ENCODE results near the gene NPR2. TPM values are rescaled to one million over a fixed set of nuclear protein-coding genes. Genes with fewer than 3 reads are reported as not detected.

NPR2 gene
- total RNA-seq, 2 experiments from 2014 or later = 4.7 to 9.8 TPM

DNA sequence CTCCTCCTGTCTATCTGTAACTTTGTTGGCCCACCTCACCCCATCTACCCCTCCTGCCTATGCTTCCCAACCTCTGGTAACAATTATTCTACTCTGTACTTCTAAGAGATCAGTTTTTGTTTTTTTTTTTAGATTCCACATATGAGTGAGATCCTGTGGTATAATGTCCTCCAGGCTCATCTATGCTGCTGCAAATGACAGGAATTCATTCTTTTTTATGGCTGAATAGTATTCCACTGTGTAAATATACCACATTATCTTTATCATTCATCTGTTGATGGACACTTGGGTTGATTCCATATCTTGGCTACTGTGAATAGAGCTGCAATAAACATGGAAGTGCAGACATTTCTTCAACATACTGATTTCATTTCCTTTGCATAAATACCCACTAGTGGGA, 8.0 kb upstream of the NPR2 start:
- Histone ChIP-seq H2AFZ (ENCODE audit: low read length) (no peak overlapping the region), H3K27ac (ENCODE audit: low read depth, low read length, poor library complexity, severe bottlenecking) (no peak overlapping the region), H3K4me3 (ENCODE audit: low read depth, low read length, poor library complexity, severe bottlenecking) (no peak overlapping the region), H4K20me1 (ENCODE audit: insufficient read depth, low read length) (no peaks in the 10 kb centered on the region), H3K9me2 (ENCODE audit: insufficient read depth, low read length) (no peaks in the 10 kb centered on the region), H3K9me3 (ENCODE audit: low read length) (no peaks in the 10 kb centered on the region), H3K79me2 (ENCODE audit: insufficient read depth, low read depth, low read length) (no peaks in the 10 kb centered on the region), H3K36me3 (ENCODE audit: insufficient read depth, low read length) (peaks cover 15% of the 10 kb centered on the region), H3K4me1 (ENCODE audit: insufficient read depth, low read length, poor library complexity, severe bottlenecking) (peaks cover 19% of the 10 kb centered on the region), H3K4me2 (ENCODE audit: low read length) (no peak overlapping the region)
- CTCF ChIA-PET (ENCODE audit: unreplicated experiment) = no interaction called here
- DNase-seq (ENCODE audit: low spot score) = no peak
- POLR2A ChIA-PET = interaction anchor here (1.6 kb wide), 1 partner anchor 11 kb away, joined by 3 read pairs; no protein-coding TSS in a partner anchor
- no TSS peak for BruUV-seq (replicated peaks)
- TF ChIP-seq EZH2phosphoT487 (IDR thresholded peaks at IDR 0.05; ENCODE audit: borderline replicate concordance, low read depth, low read length) = no peak
- TF ChIP-seq, protein P1, sequence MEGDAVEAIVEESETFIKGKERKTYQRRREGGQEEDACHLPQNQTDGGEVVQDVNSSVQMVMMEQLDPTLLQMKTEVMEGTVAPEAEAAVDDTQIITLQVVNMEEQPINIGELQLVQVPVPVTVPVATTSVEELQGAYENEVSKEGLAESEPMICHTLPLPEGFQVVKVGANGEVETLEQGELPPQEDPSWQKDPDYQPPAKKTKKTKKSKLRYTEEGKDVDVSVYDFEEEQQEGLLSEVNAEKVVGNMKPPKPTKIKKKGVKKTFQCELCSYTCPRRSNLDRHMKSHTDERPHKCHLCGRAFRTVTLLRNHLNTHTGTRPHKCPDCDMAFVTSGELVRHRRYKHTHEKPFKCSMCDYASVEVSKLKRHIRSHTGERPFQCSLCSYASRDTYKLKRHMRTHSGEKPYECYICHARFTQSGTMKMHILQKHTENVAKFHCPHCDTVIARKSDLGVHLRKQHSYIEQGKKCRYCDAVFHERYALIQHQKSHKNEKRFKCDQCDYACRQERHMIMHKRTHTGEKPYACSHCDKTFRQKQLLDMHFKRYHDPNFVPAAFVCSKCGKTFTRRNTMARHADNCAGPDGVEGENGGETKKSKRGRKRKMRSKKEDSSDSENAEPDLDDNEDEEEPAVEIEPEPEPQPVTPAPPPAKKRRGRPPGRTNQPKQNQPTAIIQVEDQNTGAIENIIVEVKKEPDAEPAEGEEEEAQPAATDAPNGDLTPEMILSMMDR (conservative IDR thresholded peaks at IDR 0.05; ENCODE audit: low read length) = no peak
- intact Hi-C loops (cut with micrococcal nuclease; ENCODE audit: unreplicated experiment) = no loop called here

DNA sequence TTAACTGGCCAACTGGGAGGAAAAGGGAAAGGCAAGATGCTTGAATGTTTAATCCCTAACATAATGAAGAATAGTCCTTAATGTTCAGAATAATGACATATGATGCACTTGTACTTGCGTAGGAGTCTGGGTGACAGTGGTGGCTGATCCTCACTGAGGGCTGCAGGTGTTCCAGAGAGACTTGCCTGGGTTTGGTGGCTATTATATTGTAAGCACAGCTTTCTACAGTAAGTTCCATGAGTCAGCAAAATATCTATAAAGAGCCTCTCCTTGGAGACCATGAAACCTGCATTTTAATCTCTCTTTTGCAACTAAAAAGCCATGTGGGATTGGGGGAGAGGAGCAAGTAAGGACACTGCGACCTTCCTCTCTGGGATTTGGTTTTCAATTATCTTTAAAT, 1.9 kb upstream of the NPR2 start:
- Histone ChIP-seq H3K4me3 (ENCODE audit: low read depth, low read length, poor library complexity, severe bottlenecking) (no peak overlapping the region), H3K4me1 (ENCODE audit: insufficient read depth, low read length, poor library complexity, severe bottlenecking) (peaks cover 19% of the 10 kb centered on the region), H3K9me2 (ENCODE audit: insufficient read depth, low read length) (no peaks in the 10 kb centered on the region), H4K20me1 (ENCODE audit: insufficient read depth, low read length) (no peaks in the 10 kb centered on the region), H3K9me3 (ENCODE audit: low read length) (no peaks in the 10 kb centered on the region), H2AFZ (ENCODE audit: low read length) (no peak overlapping the region), H3K79me2 (ENCODE audit: insufficient read depth, low read depth, low read length) (no peaks in the 10 kb centered on the region), H3K4me2 (ENCODE audit: low read length) (no peak overlapping the region), H3K27ac (ENCODE audit: low read depth, low read length, poor library complexity, severe bottlenecking) (no peak overlapping the region), H3K36me3 (ENCODE audit: insufficient read depth, low read length) (peaks cover 3% of the 10 kb centered on the region; the same call in 1 of the 2 replicates)
- TF ChIP-seq, protein P1 (conservative IDR thresholded peaks at IDR 0.05; ENCODE audit: low read length) = no peak
- TF ChIP-seq EZH2phosphoT487 (IDR thresholded peaks at IDR 0.05; ENCODE audit: borderline replicate concordance, low read depth, low read length) = no peak
- ChIA-PET POLR2A (interaction anchor here (0.5 to 1.5 kb wide), 3 partner anchors 37 to 149 kb away, joined by 3 to 6 read pairs (median 5); partner anchors contain the start of genes GBA2 and RGP1), CTCF (ENCODE audit: unreplicated experiment) (interaction anchor here (0.8 to 1.4 kb wide), 4 partner anchors 14 to 93 kb away, joined by 3 to 5 read pairs (median 4); partner anchors contain the start of gene HINT2)
- DNase-seq (ENCODE audit: low spot score) = no peak
- no TSS peak for BruUV-seq (replicated peaks)
- intact Hi-C loops (cut with micrococcal nuclease; ENCODE audit: unreplicated experiment) = no loop called here

DNA sequence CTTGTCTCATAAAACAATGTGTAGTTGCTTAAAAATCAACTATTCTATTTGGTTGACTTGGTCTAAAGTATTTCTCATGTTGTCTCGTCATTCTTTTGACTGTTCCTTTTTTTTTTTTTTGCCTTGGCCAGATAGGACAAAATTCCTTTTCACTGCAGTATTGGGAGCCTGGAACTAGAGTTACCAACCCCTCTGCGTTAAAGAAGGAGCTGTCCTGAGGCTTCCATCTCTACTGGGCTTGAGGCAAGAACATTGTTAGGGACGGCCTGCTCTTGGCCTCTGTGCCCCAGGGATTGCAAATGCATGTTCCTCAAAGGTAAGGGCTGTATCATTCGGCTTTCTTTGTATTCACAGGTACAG, 1.4 kb upstream of the NPR2 start:
- TF ChIP-seq, protein P1 (conservative IDR thresholded peaks at IDR 0.05; ENCODE audit: low read length) = no peak
- no peak for TF ChIP-seq EZH2phosphoT487 (IDR thresholded peaks at IDR 0.05; ENCODE audit: borderline replicate concordance, low read depth, low read length)
- Histone ChIP-seq H3K27ac (ENCODE audit: low read depth, low read length, poor library complexity, severe bottlenecking) (no peak overlapping the region), H3K4me1 (ENCODE audit: insufficient read depth, low read length, poor library complexity, severe bottlenecking) (peaks cover 18% of the 10 kb centered on the region), H3K9me3 (ENCODE audit: low read length) (no peaks in the 10 kb centered on the region), H3K4me3 (ENCODE audit: low read depth, low read length, poor library complexity, severe bottlenecking) (no peak overlapping the region), H4K20me1 (ENCODE audit: insufficient read depth, low read length) (no peaks in the 10 kb centered on the region), H2AFZ (ENCODE audit: low read length) (no peak overlapping the region), H3K36me3 (ENCODE audit: insufficient read depth, low read length) (peaks cover 3% of the 10 kb centered on the region; the same call in 1 of the 2 replicates), H3K9me2 (ENCODE audit: insufficient read depth, low read length) (no peaks in the 10 kb centered on the region), H3K79me2 (ENCODE audit: insufficient read depth, low read depth, low read length) (no peaks in the 10 kb centered on the region), H3K4me2 (ENCODE audit: low read length) (no peak overlapping the region)
- intact Hi-C loops (cut with micrococcal nuclease; ENCODE audit: unreplicated experiment) = loop anchor here (1.0 to 10.0 kb wide), 3 partner anchors 36 to 235 kb away; no protein-coding TSS in a partner anchor
- ChIA-PET CTCF (ENCODE audit: unreplicated experiment) (interaction anchor here (0.6 to 1.4 kb wide), 6 partner anchors 15 to 92 kb away, joined by 3 to 5 read pairs (median 3); partner anchors contain the start of gene HINT2), POLR2A (interaction anchor here (0.6 to 1.1 kb wide), 4 partner anchors 12 to 59 kb away, joined by 3 to 4 read pairs (median 3); no protein-coding TSS in a partner anchor)
- DNase-seq (ENCODE audit: low spot score) = no peak
- BruUV-seq (replicated peaks) = no TSS peak
